Right lobe of liver (tissue), 4 donors: ENCODE measurements around the gene R3HCC1L.

ENCODE experiments used
- POLR2A ChIP-seq: fragments of 450-650 bp; IDR thresholded peaks from one replicate; pipeline ENCODE4 v1.6.1; 2017; ENCODE audit warnings: antibody characterized with exemption, mild to moderate bottlenecking
- TF ChIP-seq, protein P1 (sequence below), 4 donors: fragments of 200-600 bp in 3 of 4; fragments of 450-650 bp in 1 of 4; IDR thresholded peaks; one replicate each; pipeline versions ENCODE4 v1.5.1 to v1.8.0; 2016 to 2022; ENCODE audit warnings: antibody characterized with exemption in 4 of 4, mild to moderate bottlenecking in 2 of 4
- donor health status: DM: no; HTN: no; CAD: no.
- donor health status: DM: no; HTN: no; CAD: no.
- donor health status: DM: no; HTN: yes; CAD: no.

DNA sequence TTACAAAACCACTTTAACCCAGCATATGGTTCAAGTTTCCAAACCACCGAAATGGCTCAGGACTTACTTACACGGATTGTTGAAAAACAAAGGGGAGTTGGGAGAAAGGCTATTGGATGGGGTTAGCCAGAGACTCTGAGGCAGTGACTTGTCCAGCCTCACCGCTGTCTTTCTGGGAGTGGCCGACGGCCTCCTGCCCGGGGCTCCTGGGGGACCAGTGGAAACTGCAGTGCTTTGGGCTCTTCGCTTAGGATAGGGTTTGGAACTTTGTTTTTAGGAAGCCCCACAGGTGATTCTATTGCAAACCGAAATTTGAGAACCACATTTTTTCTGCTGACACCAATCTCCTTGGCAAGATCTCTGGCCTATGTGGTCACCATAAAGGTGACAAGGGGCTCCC is 38.1 kb upstream of the R3HCC1L start:
- TF ChIP-seq, protein P1, sequence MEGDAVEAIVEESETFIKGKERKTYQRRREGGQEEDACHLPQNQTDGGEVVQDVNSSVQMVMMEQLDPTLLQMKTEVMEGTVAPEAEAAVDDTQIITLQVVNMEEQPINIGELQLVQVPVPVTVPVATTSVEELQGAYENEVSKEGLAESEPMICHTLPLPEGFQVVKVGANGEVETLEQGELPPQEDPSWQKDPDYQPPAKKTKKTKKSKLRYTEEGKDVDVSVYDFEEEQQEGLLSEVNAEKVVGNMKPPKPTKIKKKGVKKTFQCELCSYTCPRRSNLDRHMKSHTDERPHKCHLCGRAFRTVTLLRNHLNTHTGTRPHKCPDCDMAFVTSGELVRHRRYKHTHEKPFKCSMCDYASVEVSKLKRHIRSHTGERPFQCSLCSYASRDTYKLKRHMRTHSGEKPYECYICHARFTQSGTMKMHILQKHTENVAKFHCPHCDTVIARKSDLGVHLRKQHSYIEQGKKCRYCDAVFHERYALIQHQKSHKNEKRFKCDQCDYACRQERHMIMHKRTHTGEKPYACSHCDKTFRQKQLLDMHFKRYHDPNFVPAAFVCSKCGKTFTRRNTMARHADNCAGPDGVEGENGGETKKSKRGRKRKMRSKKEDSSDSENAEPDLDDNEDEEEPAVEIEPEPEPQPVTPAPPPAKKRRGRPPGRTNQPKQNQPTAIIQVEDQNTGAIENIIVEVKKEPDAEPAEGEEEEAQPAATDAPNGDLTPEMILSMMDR (IDR thresholded peaks at IDR 0.05): no peak
- TF ChIP-seq POLR2A: no peak
